Head of caudate nucleus (tissue), 42 donors: Measurements from ENCODE around the gene SYT14.
A peak's percentile ranks its signal among the peaks of the same experiment; 100 is the strongest.
"Not testable (repeated sequence)": the region's sequence is repeated elsewhere in the genome, so short reads cannot be mapped to it uniquely, and the experiment has no call there.

ENCODE experiments used
- DNase-seq, 42 donors: peaks; one replicate each; pipeline versions ENCODE4 v3.0.0 to v3.0.0-alpha.2; 2020 to 2021; ENCODE audit warnings: mixed read lengths in 7 of 42
- intact Hi-C: fragments of 100-400 bp; cut with DNase I; formaldehyde crosslinking; loops from one replicate; pipeline ENCODE4 v1.15.0; 2022

Gene SYT14

DNA sequence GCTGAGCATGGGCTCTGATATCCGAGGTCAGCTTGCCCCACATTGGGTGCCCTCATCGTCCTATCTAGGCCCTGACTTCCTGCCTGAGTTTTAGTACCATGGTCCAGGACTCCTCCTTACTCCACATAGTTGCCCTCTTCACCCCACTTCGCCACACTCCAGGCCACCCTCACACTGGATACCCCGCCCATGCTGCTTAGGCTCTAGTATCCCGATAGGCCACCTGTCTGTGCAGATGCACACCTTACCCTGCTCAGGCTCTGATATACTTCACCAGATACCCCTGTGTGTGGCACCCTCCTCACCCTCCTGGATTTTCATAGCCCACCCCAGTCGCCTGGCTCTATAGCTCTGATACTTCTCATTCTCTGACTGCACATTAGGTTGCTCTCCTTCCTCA is 149.0 kb downstream of the SYT14 start:
- intact Hi-C loops: no loop called here
- no peak for DNase-seq

DNA sequence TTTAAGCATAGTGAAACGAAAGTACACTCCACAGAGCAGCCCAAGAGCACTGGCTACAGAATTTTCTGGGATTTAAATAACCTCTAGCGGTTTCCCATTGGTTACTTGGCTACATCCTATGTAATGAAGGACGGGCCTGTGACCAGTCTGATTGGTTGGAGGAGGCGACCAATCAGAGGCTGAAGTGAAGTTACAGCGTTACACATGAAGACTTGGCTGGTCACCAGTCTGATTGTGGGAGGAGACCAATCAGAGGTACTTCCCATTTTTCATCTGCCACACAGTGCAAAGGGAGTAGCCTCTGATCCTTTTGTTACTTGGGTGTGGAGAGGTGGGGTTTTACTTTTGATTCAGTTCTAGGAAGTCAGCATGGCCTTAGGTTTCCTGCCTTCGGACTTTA is 151.8 kb downstream of the SYT14 start:
- DNase-seq: no peak
- intact Hi-C loops: no loop called here

DNA sequence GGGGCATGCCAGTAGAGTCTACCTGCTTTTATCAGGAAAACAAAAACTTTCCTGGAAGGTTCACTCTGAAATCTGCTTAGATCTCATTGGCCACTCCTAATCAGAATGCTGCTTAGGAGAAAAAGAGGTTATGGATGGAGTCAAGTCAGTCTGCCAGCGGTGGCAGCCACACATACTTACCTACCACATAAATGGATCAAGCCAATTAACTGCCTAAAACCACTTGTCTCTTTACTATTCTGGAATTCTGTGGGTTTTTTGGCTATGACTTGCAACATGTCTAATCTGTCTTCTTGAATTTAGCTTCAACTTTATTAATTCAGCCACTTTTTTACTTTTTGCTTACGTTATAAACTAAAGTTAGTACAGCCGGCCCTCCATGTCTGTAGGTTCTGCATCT is 154.3 kb downstream of the SYT14 start:
- DNase-seq: no peak
- intact Hi-C loops: no loop called here

DNA sequence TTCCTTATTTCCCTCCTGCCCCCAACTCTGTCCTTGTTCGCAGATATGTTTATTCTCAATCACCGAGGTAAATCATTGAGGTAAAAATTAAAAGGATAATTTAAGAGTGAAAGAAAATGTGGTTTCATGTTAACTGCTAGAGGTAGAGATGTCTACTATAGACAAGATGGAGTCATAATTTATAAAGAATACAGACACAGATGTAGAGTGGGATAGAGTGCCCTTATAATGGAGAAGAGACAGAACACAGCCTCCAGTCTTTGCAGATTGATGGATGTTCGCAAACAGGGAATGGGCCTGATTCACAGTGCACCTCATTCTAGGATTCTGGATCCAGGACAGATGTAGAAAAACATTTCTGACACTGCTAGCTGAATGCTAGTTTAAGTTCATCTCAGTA is 155.4 kb downstream of the SYT14 start:
- intact Hi-C loops: no loop called here
- no peak for DNase-seq

DNA sequence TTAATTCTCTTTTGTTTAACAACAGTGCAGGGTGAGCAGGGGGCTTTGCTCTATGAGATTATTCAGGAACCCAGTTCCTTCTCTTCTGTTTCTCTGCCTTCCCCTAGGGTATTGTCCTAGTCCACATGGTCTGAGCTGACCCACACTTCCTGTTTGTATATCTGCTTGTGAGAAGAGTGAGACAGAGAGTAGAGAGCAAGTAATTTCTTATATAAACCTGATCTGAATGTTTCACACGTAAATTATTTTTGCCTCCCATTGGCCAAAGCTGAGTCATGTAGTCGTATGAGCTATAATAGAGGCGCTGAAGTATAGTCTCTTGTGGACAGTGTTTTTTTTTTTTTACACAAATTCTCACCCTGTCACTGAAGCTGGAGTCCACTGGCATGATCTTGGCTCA is 160.3 kb downstream of the SYT14 start:
- intact Hi-C loops: no loop called here
- no peak for DNase-seq

DNA sequence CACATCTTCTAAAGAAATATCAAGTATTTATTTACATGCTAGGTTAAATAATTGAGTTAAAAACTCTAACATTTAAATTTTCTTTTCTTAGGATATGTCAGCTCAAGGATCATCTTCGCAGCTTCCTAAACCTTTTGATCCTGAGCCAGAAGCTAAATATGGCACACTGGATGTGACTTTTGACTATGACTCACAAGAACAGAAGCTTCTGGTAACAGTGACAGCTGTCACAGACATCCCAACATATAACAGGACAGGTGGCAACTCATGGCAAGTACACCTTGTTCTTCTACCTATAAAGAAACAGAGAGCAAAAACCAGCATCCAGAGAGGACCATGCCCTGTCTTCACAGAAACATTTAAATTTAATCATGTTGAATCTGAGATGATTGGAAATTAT is 161.9 kb downstream of the SYT14 start:
- intact Hi-C loops: no loop called here
- peak in 23 of 42 donors; percentile 4 to 63 (median 25) for DNase-seq

DNA sequence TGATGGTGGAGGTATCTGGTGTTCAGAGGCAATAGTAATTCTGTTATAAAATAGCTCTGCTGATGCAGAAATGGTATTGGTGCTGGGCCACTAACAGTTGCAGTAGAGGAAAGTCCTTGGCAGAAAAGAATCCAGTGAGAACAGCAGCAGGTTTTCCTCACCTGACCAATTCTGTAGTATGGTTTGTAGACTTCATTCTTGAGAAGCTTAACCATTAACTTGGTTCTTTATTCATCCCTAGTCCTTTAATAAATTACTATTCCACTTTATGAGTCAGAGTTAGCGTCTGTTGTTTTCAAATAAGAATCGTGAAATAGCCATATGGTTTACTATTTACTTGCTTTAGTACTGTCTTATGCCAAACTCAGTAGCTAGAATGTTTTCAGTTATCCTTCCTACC is 166.1 kb downstream of the SYT14 start:
- no peak for DNase-seq
- intact Hi-C loops: no loop called here

DNA sequence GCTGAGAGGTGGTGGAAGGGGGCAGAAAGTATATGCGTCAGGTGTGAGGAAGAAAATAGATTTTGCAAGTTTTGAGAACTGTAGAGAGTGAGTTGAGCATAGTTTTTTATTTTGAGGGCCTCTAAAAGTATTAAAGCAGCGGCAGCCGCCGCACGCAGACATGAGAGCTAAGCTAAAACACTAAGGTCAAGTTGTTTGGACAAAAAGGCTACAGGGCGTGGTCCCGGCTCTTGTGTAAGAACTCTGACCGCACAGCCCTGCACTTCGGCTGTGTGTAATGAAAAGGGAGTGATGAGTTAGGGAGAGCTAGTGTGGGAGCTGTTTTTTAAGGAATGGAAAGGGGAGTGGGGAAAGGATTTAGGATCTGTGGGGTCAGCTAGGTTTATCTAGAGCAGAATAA is 174.9 kb downstream of the SYT14 start:
- DNase-seq, intact Hi-C loops: not testable (repeated sequence)

DNA sequence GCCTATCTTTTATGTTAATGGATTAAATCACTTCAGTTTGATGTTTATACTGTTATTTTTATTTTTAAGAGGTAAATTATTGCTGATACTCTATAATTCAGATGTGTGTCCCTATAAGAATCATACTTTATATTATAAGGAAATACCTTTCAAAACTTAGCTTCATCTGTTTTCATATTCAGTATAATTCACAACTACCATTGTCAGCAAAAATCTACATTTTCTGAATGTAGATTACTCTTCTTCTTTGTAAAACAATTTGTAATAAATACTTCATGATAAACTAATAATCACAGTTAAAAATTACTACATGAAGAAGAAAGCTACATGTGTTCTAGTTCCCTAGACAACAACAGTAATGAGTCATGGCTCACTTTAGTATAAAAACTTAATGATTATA is 179.2 kb downstream of the SYT14 start:
- intact Hi-C loops: no loop called here
- no peak for DNase-seq

DNA sequence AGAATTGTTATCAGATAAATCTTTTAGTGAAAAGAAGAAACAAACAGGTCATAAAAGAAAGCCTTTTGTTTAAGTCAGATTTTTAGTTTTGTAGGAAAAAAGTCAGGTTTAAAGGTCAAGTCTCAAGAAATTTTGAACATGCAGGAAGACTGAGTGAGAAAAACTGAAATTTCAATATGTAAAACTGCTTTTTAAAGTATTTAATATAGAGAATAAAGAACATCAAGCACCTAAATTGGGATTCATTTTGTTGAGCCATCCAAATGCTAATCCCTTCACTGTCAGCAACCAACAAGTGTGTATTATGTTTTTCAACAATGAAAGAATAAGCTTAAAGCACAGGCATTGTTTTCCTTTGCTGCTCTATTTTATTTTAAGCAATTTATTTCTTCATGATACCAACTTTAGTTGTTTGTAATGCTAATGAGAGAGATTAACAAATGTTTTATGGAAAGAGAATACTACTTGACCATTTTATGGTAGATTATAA is 179.7 kb downstream of the SYT14 start:
- intact Hi-C loops: no loop called here
- no peak for DNase-seq

DNA sequence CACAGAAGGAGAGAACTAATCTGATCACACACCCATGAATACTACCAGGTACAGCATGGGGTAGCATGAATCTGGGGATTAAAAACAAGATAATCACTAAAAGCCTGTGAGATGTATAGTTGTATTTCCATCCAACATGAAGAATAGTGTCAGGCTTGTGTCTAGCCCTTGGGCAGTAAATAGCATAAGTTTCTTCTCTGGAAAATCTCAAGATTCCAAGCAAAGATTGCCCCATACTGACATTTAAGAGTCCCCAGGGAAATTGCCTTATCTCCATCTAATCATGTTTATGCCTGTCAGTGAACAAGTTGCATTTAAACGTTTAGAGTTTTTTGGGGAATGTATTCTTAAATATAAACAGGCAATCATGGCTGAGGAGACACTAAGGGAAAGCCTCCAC is 185.4 kb downstream of the SYT14 start:
- DNase-seq: no peak
- intact Hi-C loops: no loop called here

DNA sequence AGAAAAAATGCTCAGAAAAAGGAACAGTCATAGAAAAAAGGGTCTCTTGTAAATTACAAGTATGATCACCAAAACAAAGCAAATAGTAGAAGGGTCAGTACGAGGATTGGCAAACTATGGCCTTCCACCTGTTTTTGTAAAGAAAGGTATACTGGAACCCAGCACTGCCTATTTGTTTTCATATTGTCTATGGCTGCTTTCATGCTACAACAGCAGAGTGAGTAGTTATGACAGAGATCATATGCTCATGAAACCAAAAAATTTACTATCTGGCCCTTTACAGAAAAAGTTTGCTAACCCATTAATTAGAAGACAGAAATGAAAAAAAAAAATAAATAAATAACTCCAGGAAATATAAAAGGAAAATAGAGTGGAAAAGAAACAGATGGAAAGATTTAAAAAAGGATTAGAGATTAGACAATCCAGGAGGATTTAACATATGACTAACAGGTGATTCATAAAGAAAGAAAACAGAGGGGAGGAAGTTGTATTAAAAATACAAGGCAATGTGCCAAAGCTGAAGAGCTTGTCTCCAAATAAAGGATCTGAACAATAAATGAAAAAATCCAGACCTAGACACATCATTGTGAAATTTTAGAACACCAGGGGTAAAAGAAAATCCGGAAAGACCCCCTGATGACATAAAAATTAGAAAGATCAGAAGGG is 186.0 kb downstream of the SYT14 start:
- intact Hi-C loops: no loop called here
- no peak for DNase-seq

DNA sequence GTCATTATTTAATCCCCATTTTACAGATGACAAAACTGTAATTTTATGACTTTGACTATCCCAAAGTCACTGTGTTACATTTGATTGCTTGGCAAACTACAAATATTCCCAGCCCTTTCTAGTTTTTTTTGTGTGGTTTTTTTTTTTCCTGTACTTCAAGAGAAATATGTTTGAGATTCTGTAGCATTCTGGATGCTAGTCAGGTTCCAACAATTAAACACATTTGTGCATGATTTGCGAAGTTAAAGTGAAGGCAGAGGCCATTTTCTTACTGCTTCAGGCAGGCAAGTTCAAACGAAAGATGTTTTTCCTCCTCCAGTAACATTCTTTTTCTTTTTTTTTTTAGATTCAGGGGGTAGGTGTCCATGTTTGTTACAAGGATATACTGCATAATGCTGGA is 186.7 kb downstream of the SYT14 start:
- DNase-seq: no peak
- intact Hi-C loops: no loop called here

DNA sequence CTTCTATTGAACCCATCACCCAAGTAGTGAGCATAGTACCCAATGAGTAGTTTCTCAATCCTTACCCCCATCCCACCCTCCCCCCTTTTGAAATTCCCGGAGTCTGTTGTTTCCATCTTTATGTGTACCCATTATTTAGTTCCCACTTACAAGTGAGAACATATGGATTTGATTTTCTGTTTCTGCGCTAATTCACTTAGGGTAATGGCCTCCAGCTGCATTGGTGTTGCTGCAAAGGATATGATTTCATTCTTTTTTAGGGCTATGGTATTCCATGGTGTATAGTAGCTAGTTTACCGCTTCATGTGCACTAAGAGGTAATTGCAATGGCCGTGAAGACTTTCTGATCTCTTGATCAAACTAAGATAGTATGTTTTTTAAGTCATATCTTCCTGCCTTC is 187.1 kb downstream of the SYT14 start:
- intact Hi-C loops: no loop called here
- DNase-seq: no peak

DNA sequence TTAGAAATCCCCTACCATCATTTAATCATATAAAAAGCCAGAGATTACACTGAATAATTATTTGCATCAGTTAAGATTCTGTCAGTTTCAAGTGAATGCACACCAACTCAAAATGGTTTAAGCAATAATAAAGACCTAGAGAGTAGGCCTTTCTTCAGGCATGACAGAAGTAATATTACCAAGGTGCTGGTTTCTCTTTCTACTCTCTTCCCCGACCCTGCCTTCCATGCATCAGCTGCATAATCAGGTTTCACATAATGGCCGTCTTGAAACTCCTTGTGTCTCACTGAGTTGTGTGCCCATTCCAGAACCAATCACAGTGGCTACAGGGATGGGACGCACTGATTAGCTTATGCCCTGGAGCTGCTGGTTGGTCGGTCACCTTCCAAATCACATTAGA is 191.1 kb downstream of the SYT14 start:
- intact Hi-C loops: no loop called here
- DNase-seq: no peak

DNA sequence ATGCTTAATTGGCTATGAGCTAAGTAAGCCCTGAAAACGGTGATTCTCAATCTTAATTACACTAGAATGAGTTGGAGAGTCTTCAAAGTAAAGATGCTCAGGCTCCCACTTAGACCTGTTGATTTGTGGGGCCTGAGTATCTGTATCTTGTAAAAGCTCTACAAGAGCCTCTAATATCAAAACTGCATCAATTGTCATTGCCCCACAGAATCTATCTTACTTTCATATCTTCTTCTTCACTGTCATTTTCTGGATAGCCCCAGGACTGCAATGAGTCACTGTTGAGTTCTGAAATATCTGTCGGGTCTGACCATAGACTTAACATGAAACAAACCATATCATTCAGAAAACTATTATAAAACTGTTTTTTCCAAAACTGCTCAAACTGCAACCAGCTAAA is 191.7 kb downstream of the SYT14 start:
- intact Hi-C loops: no loop called here
- DNase-seq: no peak

DNA sequence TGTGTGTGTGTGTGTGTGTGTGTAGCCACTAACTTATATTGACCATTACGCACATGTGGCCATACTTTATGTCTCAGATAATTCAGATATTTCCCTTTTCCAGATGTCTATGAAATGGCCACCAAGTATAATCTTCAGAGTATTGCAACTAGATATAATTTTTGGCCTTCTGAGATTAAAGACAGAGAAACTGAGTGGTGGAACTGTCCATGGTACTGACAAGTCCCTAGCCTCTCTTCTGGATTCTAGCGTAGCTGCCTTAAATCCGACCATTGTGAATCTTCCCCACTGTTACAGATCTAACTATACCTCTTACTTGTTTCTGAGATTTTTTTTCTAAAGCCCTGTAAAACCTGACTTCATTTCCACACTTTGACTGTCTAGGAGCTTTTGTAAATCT is 194.6 kb downstream of the SYT14 start:
- intact Hi-C loops: no loop called here
- DNase-seq: no peak

DNA sequence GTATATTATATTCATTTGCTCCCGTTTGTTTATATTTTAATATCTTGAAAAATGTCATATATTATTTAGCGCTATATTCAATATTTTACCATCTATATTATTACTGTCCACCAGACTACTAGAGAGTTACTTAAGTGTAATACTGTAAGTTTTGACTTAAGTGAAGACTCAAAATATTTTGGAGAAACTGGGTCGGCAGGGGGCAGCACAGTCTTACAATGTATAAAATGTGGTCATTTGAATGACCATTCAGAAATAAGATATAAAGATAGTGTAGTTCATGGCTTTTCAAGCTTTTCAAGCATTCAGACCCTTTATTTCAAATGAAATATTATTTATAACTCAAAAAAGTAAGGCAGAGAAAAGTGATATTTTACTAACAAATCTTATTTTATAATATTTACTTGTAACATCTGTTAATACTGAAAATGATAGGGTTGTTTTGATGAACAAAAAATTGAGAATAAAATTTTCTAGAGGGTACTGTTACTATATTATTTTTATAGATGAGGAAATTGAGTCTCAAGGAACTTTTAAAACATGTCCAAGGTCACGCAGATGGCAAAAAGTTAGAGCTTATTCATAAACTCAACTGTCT is 205.5 kb downstream of the SYT14 start:
- intact Hi-C loops: loop anchor here (2.0 kb wide), 1 partner anchor 167 kb away; no protein-coding TSS in a partner anchor

DNA sequence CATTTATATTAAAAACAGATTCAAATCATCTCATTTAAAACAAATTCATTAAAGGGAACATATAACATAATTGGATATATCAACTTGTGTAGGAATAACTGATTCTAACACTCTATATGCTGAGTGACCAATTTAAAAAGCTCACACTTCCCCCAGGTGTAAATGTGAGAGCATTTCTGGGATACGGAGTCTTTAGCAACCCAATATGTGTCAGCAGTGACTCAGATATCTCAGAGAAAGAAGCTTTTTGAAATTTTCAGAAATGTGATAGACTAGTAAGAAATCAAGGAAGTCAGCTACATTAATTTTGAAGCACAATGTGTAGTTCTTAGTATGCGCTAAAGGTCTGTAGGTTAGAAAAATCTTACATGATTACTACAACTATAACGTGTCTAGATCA is 206.7 kb downstream of the SYT14 start:
- no peak for DNase-seq

More for the DNA sequence above, 205.5 kb downstream of the SYT14 start:
- DNase-seq: peak in 41 of 42 donors; percentile 16 to 91 (median 72)

DNA sequence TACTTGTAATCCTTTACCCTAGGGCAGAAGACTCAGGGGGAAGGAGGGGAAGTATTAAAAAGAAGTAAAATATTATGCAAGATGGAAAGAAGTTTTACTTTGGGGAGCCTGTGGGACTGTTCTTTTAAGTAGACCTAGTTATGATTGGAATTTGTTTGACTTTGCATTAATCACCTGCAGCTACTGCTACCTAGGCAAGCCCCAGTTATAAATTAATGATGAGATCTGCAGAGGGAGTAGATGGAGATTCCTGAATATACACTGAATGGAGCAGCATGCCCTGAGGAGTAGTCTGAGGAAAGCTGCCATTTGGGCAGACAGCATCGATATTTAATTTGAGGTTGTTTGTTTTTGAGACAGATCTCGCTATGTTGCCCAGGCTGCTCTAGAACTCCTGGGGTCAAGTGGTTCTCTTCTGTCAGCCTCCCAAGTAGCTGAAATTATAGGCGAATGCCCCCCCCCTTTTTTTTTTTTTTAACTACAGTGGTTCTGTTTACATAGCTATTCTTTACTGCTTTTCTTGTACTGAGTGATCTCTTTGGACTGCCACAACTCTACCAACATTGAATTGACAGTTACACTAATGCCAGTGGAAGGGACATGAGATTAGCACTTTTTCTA is 213.1 kb downstream of the SYT14 start:
- no peak for DNase-seq
- intact Hi-C loops: no loop called here

More for the DNA sequence above, 206.7 kb downstream of the SYT14 start:
- intact Hi-C loops: no loop called here

DNA sequence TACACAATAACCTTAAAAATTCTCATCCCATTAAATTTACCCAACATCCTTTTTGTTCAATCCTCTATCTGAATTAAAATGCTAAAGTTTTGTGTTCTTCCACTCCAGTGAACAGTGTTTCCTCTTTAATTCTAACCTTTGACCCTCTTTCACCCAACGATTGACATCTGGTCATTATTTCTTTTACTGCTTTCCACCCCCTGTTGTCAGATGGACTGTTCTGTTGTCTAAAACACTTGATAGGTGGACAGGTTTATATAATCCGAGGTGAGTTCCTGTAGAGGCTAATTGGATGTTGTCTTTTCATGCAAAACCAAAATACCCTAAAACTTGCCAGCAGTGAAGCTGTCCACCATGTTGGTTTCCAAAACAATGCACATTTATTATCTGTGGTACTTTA is 221.2 kb downstream of the SYT14 start:
- intact Hi-C loops: no loop called here
- no peak for DNase-seq
